Panc1 (cell line): ENCODE results near the gene TMEM132C. TPM values are rescaled to one million over a fixed set of nuclear protein-coding genes. Genes with fewer than 3 reads are reported as not detected.

Experiments
- ATAC-seq: fragments of 200-7000 bp; cut with Tn5 transposase; 2 replicates; pipeline ENCODE4 v1.9.1; 2020; ENCODE audit warnings: mild to moderate bottlenecking, moderate library complexity
- BruUV-seq: library from RNA; stranded (reverse); fragments of 400-500 nt; replicated peaks from 2 replicates; lab custom pipeline; 2021; lab: Mats Ljungman, UMichigan
- CTCF ChIA-PET: fragments of 300-600 bp; sonication (Branson Sonifier 250); formaldehyde crosslinking; loops from one replicate; lab custom pipeline; 2022; ENCODE audit warnings: antibody characterized with exemption; lab: Charles Lee
- POLR2A ChIA-PET: fragments of 300-600 bp; sonication (Branson Sonifier 250); formaldehyde crosslinking; loops from one replicate; lab custom pipeline; 2022; ENCODE audit warnings: antibody characterized with exemption; lab: Charles Lee
- DNase-seq: peaks from one replicate; pipeline ENCODE4 v3.0.0-alpha.2; 2010; ENCODE audit warnings: low read depth, low spot score
- H3K27ac ChIP-seq: 2 replicates; pipeline ENCODE4 v1.5.1; 2011; ENCODE audit warnings: mild to moderate bottlenecking, low read length, inconsistent platforms
- H3K27me3 ChIP-seq: fragments of 200-500 bp; sonication (Bioruptor generic); 2 replicates; pipeline ENCODE4 v1.6.0; 2014; ENCODE audit warnings: low read length, inconsistent platforms; ENCODE audit not compliant: control insufficient read depth, insufficient read depth
- H3K36me3 ChIP-seq: fragments of 200-500 bp; sonication (Bioruptor generic); 2 replicates; pipeline ENCODE4 v1.5.1; 2014; ENCODE audit warnings: inconsistent platforms, mild to moderate bottlenecking, low read length, moderate library complexity; ENCODE audit not compliant: control insufficient read depth, insufficient read depth
- H3K4me1 ChIP-seq: 2 replicates; pipeline ENCODE4 v1.5.1; 2011; ENCODE audit warnings: inconsistent platforms, mild to moderate bottlenecking, low read length, moderate library complexity; ENCODE audit not compliant: control insufficient read depth, insufficient read depth
- H3K4me3 ChIP-seq, 2 experiments: 2 replicates each; pipeline ENCODE4 v1.5.1; 2011 to 2012; ENCODE audit warnings: low read depth in 2 of 2, low read length in 2 of 2, mild to moderate bottlenecking in 2 of 2, inconsistent platforms in 1 of 2, moderate library complexity in 1 of 2
- H3K9me3 ChIP-seq: fragments of 200-500 bp; sonication (Bioruptor generic); 2 replicates; pipeline ENCODE4 v1.5.1; 2014; ENCODE audit warnings: low read depth, mild to moderate bottlenecking, inconsistent platforms, low read length, moderate library complexity; ENCODE audit not compliant: control insufficient read depth, insufficient read depth
- POLR2AphosphoS5 ChIP-seq: IDR thresholded peaks from 2 replicates; pipeline ENCODE4 v1.6.1; 2012; ENCODE audit warnings: mild to moderate bottlenecking, low read depth, low read length, moderate library complexity
- SIN3A ChIP-seq: IDR thresholded peaks from 2 replicates; pipeline ENCODE4 v1.6.1; 2012; ENCODE audit warnings: low read depth, mild to moderate bottlenecking, low read length, moderate library complexity, borderline replicate concordance; ENCODE audit not compliant: insufficient read depth
- TCF7L2 ChIP-seq: IDR thresholded peaks from 2 replicates; pipeline ENCODE4 v1.6.1; 2011; ENCODE audit warnings: mild to moderate bottlenecking, low read depth, low read length, inconsistent platforms
- in situ Hi-C: cut with HindIII; loops from 2 replicates; pipeline ENCODE4 v1.10.0; 2016; ENCODE audit warnings: low sequenced_read_pairs, low pct_unique_long_range_greater_than_20kb
- intact Hi-C: fragments of 100-400 bp; cut with micrococcal nuclease; formaldehyde crosslinking; loops from one replicate; pipeline ENCODE4 v1.10.0; 2022; ENCODE audit not compliant: unreplicated experiment
- total RNA-seq: library from RNA; stranded (reverse); gene quantifications from one replicate; pipeline ENCODE4 v1.2.1, GENCODE V29; 2021; ENCODE audit not compliant: unreplicated experiment
- TF ChIP-seq, protein P1 (sequence below): fragments of 450-650 bp; IDR thresholded peaks from 2 replicates; pipeline ENCODE4 v1.5.1; 2017; ENCODE audit warnings: mild to moderate bottlenecking
- TF ChIP-seq, protein P2 (sequence below), 2 experiments: IDR thresholded peaks; 2 replicates each; pipeline ENCODE4 v1.6.1; 2011 to 2012; ENCODE audit warnings: low read depth in 2 of 2, control low read depth in 1 of 2, low read length in 1 of 2, mild to moderate bottlenecking in 1 of 2, moderate library complexity in 1 of 2; ENCODE audit not compliant: insufficient read depth in 1 of 2

The TMEM132C gene
- total RNA-seq, 1 experiment from 2014 or later: not detected

DNA sequence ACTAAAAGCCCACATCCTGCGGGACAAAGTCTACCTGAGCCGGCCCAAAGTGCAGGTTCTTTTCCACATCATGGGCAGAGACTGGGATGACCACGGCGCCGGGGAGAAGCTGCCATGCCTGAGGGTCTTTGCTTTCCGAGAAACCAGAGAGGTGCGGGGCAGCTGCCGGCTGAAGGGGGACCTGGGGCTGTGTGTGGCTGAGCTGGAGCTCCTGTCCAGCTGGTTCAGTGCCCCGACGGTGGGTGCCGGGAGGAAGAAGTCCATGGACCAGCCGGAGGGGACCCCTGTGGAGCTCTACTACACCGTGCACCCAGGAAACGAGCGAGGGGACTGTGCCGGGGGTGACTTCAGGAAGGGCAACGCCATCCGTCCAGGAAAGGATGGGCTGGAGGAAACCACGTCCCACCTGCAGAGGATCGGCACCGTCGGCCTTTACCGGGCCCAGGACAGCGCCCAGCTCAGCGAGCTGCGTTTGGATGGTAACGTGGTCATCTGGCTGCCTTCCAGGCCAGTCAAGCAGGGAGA lies 148.1 kb downstream of the TMEM132C start:
- BruUV-seq: no TSS peak
- Histone ChIP-seq H3K27me3 (0 out of 2 replicates have a peak, but pooled peaks cover 2% of the 10 kb centered on the region), H3K27ac (no peak overlapping the region), H3K36me3 (no peaks in the 10 kb centered on the region), H3K4me1 (no peaks in the 10 kb centered on the region), H3K4me3 (no peak overlapping the region), H3K9me3 (no peaks in the 10 kb centered on the region)
- CTCF ChIA-PET: no interaction called here
- intact Hi-C loops: no loop called here
- ATAC-seq (no peak), DNase-seq (no peak)
- in situ Hi-C loops: no loop called here
- POLR2A ChIA-PET: no interaction called here
- TF ChIP-seq, protein P1, sequence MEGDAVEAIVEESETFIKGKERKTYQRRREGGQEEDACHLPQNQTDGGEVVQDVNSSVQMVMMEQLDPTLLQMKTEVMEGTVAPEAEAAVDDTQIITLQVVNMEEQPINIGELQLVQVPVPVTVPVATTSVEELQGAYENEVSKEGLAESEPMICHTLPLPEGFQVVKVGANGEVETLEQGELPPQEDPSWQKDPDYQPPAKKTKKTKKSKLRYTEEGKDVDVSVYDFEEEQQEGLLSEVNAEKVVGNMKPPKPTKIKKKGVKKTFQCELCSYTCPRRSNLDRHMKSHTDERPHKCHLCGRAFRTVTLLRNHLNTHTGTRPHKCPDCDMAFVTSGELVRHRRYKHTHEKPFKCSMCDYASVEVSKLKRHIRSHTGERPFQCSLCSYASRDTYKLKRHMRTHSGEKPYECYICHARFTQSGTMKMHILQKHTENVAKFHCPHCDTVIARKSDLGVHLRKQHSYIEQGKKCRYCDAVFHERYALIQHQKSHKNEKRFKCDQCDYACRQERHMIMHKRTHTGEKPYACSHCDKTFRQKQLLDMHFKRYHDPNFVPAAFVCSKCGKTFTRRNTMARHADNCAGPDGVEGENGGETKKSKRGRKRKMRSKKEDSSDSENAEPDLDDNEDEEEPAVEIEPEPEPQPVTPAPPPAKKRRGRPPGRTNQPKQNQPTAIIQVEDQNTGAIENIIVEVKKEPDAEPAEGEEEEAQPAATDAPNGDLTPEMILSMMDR: no peak
- TF ChIP-seq, protein P2, sequence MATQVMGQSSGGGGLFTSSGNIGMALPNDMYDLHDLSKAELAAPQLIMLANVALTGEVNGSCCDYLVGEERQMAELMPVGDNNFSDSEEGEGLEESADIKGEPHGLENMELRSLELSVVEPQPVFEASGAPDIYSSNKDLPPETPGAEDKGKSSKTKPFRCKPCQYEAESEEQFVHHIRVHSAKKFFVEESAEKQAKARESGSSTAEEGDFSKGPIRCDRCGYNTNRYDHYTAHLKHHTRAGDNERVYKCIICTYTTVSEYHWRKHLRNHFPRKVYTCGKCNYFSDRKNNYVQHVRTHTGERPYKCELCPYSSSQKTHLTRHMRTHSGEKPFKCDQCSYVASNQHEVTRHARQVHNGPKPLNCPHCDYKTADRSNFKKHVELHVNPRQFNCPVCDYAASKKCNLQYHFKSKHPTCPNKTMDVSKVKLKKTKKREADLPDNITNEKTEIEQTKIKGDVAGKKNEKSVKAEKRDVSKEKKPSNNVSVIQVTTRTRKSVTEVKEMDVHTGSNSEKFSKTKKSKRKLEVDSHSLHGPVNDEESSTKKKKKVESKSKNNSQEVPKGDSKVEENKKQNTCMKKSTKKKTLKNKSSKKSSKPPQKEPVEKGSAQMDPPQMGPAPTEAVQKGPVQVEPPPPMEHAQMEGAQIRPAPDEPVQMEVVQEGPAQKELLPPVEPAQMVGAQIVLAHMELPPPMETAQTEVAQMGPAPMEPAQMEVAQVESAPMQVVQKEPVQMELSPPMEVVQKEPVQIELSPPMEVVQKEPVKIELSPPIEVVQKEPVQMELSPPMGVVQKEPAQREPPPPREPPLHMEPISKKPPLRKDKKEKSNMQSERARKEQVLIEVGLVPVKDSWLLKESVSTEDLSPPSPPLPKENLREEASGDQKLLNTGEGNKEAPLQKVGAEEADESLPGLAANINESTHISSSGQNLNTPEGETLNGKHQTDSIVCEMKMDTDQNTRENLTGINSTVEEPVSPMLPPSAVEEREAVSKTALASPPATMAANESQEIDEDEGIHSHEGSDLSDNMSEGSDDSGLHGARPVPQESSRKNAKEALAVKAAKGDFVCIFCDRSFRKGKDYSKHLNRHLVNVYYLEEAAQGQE (IDR thresholded peaks at IDR 0.05; ENCODE audit: insufficient read depth in 1 of 2, low read depth in 2 of 2, low read length in 1 of 2): no peak
- no peak for TF ChIP-seq POLR2AphosphoS5
- TF ChIP-seq TCF7L2: no peak
- no peak for TF ChIP-seq SIN3A

DNA sequence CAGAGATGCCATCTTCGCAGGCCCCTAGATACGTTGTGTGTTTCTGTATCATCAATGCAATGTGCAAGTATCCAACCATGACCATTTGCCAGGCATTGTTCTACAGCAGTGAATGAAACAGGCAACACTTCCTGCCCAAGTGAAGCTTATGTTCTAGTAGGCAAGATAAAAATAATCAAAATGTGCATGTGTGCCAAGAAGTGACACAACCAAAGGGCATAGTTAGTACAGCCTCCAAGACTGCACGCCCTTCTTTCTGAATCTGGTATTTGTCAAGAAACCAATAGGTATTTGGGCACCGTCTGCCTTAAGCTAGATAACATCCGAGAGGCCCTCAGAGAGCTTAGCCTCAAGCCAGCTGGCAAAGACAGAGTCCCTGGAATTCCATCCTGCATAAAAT lies 152.0 kb downstream of the TMEM132C start:
- POLR2A ChIA-PET: no interaction called here
- BruUV-seq: no TSS peak

More for the DNA sequence above, 152.0 kb downstream of the TMEM132C start:
- no peaks in the 10 kb centered on the region for H3K36me3 ChIP-seq
- TF ChIP-seq SIN3A: no peak
- TF ChIP-seq, protein P1: no peak
- TF ChIP-seq, protein P2 (IDR thresholded peaks at IDR 0.05; ENCODE audit: insufficient read depth in 1 of 2, low read depth in 2 of 2, low read length in 1 of 2): no peak
- no peak for TF ChIP-seq TCF7L2
- TF ChIP-seq POLR2AphosphoS5: no peak
- intact Hi-C loops (no loop called here), in situ Hi-C loops (no loop called here)
- CTCF ChIA-PET: interaction anchor here (0.6 kb wide), 1 partner anchor 57 kb away, joined by 3 read pairs; no protein-coding TSS in a partner anchor
- no peaks in the 10 kb centered on the region for H3K9me3 ChIP-seq
- H3K27ac ChIP-seq: no peak overlapping the region
- H3K4me3 ChIP-seq: no peak overlapping the region
- H3K27me3 ChIP-seq: 0 out of 2 replicates have a peak, but pooled peaks cover 2% of the 10 kb centered on the region
- no peak for ATAC-seq
- no peak for DNase-seq
- no peaks in the 10 kb centered on the region for H3K4me1 ChIP-seq
